OCI-LY3 (cell line): ENCODE data around the gene NPEPL1.

ENCODE experiments used
- H2AFZ ChIP-seq: fragments of 200-600, 300-600 bp; shearing (Covaris generic); 2 replicates; pipeline ENCODE4 v1.6.0; 2014; ENCODE audit warnings: antibody characterized with exemption, low read depth, low read length
- H3K27ac ChIP-seq: fragments of 200-600, 300-600 bp; sonication (generic); 2 replicates; pipeline ENCODE4 v1.5.1; 2014; ENCODE audit warnings: mild to moderate bottlenecking, low read length, moderate library complexity, mixed read lengths
- H3K27me3 ChIP-seq: fragments of 200-600, 300-600 bp; sonication (generic); 2 replicates; pipeline ENCODE4 v1.6.1; 2014; ENCODE audit warnings: low read depth, low read length, mixed read lengths
- H3K36me3 ChIP-seq: fragments of 200-600, 300-600 bp; sonication (generic); replicated peaks from 2 replicates; pipeline ENCODE3; 2014; ENCODE audit warnings: low read depth, low read length, mixed read lengths
- H3K4me1 ChIP-seq: fragments of 300-600, 200-600 bp; sonication (generic); 2 replicates; pipeline ENCODE4 v1.6.1; 2014; ENCODE audit warnings: low read length, mixed read lengths
- H3K4me2 ChIP-seq: fragments of 200-600, 300-600 bp; sonication (generic); 2 replicates; pipeline ENCODE4 v1.6.1; 2014; ENCODE audit warnings: low read length, mixed read lengths
- H3K4me3 ChIP-seq: fragments of 300-600, 200-600 bp; sonication (generic); 2 replicates; pipeline ENCODE4 v1.5.1; 2014; ENCODE audit warnings: antibody characterized with exemption, mild to moderate bottlenecking, low read length, moderate library complexity
- H3K79me2 ChIP-seq: fragments of 300-600, 200-600 bp; shearing (Covaris generic); 2 replicates; pipeline ENCODE4 v1.6.1; 2014; ENCODE audit warnings: mild to moderate bottlenecking, low read length, mixed read lengths
- H3K9ac ChIP-seq: fragments of 300-600, 200-600 bp; shearing (Covaris generic); 2 replicates; pipeline ENCODE4 v1.6.0; 2014; ENCODE audit warnings: mild to moderate bottlenecking, low read length, moderate library complexity
- H3K9me3 ChIP-seq: fragments of 200-600, 300-600 bp; shearing (Covaris generic); 2 replicates; pipeline ENCODE4 v1.6.1; 2014; ENCODE audit warnings: low read length, mixed read lengths; ENCODE audit not compliant: insufficient read depth
- H4K20me1 ChIP-seq: fragments of 200-600, 300-600 bp; sonication (generic); 2 replicates; pipeline ENCODE4 v1.6.1; 2016; ENCODE audit warnings: low read length, mixed read lengths; ENCODE audit not compliant: insufficient read depth
- EZH2phosphoT487 ChIP-seq: fragments of 200-600 bp; shearing (Covaris generic); IDR thresholded peaks from 2 replicates; pipeline ENCODE4 v1.6.1; 2018; ENCODE audit warnings: antibody characterized with exemption, mixed run types, low read depth
- TF ChIP-seq, protein P1 (sequence below): fragments of 200-600, 300-600 bp; sonication (generic); IDR thresholded peaks from 2 replicates; pipeline ENCODE4 v1.5.1; 2014; ENCODE audit warnings: antibody characterized with exemption, low read length, low read depth

Gene NPEPL1

DNA sequence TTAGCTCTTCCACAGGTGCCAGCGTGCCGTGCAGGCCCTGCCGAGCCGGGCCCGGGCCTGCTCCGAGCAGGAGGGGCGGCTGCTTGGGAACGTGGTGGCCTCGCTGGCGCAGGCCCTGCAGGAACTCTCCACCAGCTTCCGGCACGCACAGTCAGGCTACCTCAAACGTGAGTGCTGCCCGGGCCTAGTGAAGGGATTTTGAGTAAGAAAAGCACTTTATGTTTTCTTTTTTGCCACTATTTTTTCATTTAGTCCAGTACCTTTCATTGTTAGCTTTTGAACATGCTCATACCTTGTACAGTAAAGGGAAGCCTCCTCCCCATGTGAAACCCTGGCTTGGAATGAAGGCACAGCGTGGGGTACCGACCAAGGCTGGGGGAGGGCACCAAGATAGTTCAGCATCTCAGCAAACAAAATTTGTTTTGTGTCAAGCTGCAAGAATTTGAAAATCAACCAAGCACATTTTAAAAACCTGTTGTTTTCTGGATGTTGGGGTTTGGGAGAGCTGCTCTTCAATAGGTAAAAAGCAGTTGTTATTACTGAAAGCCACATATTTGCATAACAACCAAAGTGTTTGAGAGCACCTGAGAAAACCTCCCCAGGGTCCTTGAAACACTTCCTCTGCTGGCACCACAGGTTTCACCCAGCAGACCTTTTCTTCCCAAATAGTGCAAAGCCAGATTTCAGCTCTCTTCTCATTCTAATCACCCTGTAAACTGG is 23.2 kb upstream of the NPEPL1 start:
- no peak overlapping the region for H3K27ac ChIP-seq
- H4K20me1 ChIP-seq, result peaks cover 49% of the 10 kb centered on the region
- no peak overlapping the region for H3K4me2 ChIP-seq
- H3K27me3 ChIP-seq, result no peaks in the 10 kb centered on the region
- H3K36me3 ChIP-seq, result peaks cover 55% of the 10 kb centered on the region
- peaks cover 13% of the 10 kb centered on the region for H3K4me1 ChIP-seq
- TF ChIP-seq, protein P1, sequence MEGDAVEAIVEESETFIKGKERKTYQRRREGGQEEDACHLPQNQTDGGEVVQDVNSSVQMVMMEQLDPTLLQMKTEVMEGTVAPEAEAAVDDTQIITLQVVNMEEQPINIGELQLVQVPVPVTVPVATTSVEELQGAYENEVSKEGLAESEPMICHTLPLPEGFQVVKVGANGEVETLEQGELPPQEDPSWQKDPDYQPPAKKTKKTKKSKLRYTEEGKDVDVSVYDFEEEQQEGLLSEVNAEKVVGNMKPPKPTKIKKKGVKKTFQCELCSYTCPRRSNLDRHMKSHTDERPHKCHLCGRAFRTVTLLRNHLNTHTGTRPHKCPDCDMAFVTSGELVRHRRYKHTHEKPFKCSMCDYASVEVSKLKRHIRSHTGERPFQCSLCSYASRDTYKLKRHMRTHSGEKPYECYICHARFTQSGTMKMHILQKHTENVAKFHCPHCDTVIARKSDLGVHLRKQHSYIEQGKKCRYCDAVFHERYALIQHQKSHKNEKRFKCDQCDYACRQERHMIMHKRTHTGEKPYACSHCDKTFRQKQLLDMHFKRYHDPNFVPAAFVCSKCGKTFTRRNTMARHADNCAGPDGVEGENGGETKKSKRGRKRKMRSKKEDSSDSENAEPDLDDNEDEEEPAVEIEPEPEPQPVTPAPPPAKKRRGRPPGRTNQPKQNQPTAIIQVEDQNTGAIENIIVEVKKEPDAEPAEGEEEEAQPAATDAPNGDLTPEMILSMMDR, result no peak
- TF ChIP-seq EZH2phosphoT487, result no peak
- H3K79me2 ChIP-seq, result peaks cover 14% of the 10 kb centered on the region
- H2AFZ ChIP-seq, result no peak overlapping the region
- H3K9me3 ChIP-seq, result no peaks in the 10 kb centered on the region
- no peak overlapping the region for H3K4me3 ChIP-seq
- H3K9ac ChIP-seq, result no peak overlapping the region

GRCh38 chr20:58670102-58670501 is 22.5 kb upstream of the NPEPL1 start:
- H3K36me3 ChIP-seq, result peaks cover 61% of the 10 kb centered on the region
- no peak overlapping the region for H2AFZ ChIP-seq
- H3K4me1 ChIP-seq, result peaks cover 13% of the 10 kb centered on the region
- H3K27ac ChIP-seq, result no peak overlapping the region
- peaks cover 8% of the 10 kb centered on the region for H3K79me2 ChIP-seq
- no peaks in the 10 kb centered on the region for H3K27me3 ChIP-seq
- no peak overlapping the region for H3K4me2 ChIP-seq
- TF ChIP-seq, protein P1, result no peak
- no peak for TF ChIP-seq EZH2phosphoT487
- H3K9ac ChIP-seq, result no peak overlapping the region
- no peaks in the 10 kb centered on the region for H3K9me3 ChIP-seq
- no peak overlapping the region for H3K4me3 ChIP-seq
- peaks cover 45% of the 10 kb centered on the region for H4K20me1 ChIP-seq

DNA sequence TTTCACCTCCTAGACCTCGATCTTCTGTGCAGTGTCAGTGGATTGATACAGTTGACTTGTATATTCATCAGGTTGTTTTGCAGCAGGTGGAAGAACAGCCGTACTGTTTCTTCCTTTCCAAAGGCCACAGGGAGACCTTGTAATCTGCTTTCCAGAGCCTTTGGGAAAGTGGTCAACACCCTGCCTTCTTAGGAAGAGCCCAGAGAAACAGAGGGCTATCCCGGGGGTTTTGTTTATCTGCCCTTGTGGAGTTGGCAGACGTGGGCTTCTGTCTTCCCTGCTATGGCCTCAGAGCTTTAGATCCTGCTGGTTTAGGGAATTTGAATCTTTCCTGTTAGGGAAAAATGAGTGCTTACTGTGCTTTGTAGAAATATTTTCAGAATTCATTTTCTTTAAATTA is 21.9 kb upstream of the NPEPL1 start:
- H3K36me3 ChIP-seq, result peaks cover 67% of the 10 kb centered on the region
- H3K9me3 ChIP-seq, result no peaks in the 10 kb centered on the region
- TF ChIP-seq, protein P1, result no peak
- no peak overlapping the region for H3K27ac ChIP-seq
- H3K27me3 ChIP-seq, result no peaks in the 10 kb centered on the region
- no peak overlapping the region for H3K4me2 ChIP-seq
- H3K79me2 ChIP-seq, result peaks cover 2% of the 10 kb centered on the region
- no peak overlapping the region for H2AFZ ChIP-seq
- peaks cover 39% of the 10 kb centered on the region for H4K20me1 ChIP-seq
- no peak overlapping the region for H3K4me3 ChIP-seq
- H3K4me1 ChIP-seq, result peaks cover 13% of the 10 kb centered on the region
- no peak overlapping the region for H3K9ac ChIP-seq

DNA sequence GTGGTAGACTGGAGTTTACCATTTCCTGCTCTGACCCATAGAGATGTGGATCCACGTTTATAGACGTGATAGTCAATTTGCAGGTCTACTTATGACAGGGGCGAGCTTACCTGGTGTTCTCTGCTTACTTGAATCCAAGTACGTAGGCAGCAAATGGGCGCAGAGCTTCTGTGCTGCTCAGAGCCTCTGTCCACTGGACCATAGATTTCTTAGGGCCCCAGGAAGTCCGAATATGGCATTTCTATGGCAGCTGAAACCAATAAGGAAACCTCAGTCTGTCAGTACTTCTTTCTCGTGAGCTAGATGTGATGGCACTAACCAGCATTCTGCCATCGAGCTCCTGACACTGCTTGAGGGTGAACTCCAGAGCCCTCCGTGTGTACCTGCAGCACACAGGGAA is 19.5 kb upstream of the NPEPL1 start:
- Histone ChIP-seq H4K20me1 (peaks cover 22% of the 10 kb centered on the region), H3K36me3 (peaks cover 75% of the 10 kb centered on the region), H2AFZ (no peak overlapping the region), H3K9me3 (no peaks in the 10 kb centered on the region), H3K27me3 (no peaks in the 10 kb centered on the region), H3K79me2 (no peaks in the 10 kb centered on the region), H3K4me3 (no peak overlapping the region), H3K9ac (no peak overlapping the region), H3K4me2 (no peak overlapping the region), H3K4me1 (peaks cover 13% of the 10 kb centered on the region), H3K27ac (no peak overlapping the region)
- TF ChIP-seq, protein P1, result no peak
- TF ChIP-seq EZH2phosphoT487, result no peak
